NCI-H2227 (cell line): ENCODE measurements around the gene PLIN4.
A peak's percentile ranks its signal among the peaks of the same experiment; 100 is the strongest.
"Not testable (repeated sequence)": the region's sequence is repeated elsewhere in the genome, so short reads cannot be mapped to it uniquely, and the experiment has no call there.

Experiments
- DNase-seq: peaks from one replicate; lab custom pipeline; 2025; ENCODE audit not compliant: unreplicated experiment; lab: John Stamatoyannopoulos, UW

The PLIN4 gene

GRCh38 chr19:4527377-4527776 is 9.1 kb upstream of the PLIN4 start:
- DNase-seq, result not testable (repeated sequence)

GRCh38 chr19:4525563-4526002 is 7.3 kb upstream of the PLIN4 start:
- DNase-seq, result no peak

DNA sequence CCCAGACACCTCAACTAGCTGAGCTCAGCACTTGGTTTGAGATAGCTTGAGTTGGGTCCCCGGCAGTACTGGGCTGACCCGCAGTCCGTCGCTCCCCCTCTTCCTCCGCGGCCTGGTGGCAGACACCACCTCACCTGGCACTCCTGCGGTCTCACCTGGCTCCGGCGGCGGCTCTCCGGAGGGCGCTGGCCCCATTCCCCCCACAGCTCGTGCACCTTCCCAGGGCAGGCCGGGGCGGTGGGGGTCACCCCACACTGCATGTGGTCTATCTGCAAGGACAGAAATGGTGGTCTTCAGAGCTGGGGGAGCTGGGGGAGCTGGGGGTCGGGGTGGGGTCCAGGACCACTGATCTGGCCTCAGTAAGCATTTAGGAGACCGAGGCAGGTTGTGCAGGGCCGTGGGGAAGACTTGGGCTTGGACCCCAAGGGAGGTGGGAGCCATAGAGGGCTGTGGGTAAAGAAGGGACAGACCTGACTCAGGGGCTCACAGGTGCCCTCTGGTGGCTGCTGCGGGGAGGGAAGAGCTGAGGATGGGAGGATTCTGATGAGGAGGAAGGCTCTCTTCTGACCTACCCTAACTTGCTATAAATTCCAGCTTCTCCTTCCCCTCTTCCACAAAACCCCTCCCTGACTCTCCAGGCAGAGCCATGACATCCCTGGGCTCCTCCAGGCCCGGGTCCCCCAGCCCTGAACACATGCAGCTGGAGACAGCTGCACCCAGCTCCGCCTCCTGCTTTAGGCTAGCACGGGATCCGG is 6.7 kb upstream of the PLIN4 start:
- peak; percentile 22 for DNase-seq

- no peak for DNase-seq
These were observed 5.2 kb upstream of the PLIN4 start for GRCh38 chr19:4523306-4524110.

DNA sequence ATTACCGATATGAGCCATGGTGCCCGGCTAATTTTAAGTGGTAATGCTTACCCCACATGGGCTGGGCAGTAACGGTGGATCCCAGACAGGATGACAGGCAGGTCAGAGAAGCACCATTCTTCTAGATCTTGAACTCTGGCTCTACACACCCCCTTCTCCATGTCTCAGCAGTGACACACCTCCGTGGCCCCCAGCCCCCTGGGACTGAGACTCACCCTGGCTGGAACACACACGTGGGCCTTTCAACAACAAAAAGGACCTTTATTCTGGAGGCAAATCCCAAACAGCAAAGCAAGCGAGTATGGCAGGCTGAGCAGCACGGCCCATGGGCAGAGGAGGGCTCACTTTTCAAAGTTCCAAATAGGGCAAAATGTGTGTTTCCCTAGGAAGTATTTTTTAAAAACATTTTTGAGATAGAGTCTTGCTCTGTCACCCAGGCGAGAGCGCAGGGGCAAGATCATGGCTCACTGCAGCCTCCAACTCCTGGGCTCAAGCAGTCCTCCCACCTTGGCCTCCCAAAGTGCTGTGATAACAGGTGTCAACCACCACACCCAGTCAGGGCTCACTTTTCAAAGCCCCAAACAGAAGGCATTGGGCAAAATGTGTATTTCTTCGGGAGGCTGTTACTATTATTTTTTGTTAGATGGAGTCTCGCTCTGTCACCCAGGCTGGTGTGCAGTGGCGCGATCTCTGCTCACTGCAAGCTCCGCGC is 4.2 kb upstream of the PLIN4 start:
- no peak for DNase-seq

DNA sequence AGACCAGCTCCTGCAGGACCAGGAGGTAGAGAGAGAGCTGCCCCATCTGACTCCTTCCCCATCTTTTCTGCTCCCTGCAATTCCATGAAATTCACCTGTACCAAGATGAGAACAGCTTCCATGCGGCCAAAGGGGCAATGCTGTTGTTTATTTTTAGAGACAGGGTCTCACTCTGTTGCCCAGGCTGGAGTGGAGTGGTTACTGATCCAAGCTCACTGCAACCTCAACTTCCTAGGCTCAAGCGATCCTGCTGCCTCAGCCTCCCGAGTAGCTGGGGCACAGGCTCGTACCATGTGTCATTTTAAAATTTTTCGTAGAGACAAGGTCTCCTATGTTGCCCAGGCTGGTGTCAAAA is 3.6 kb upstream of the PLIN4 start:
- no peak for DNase-seq

DNA sequence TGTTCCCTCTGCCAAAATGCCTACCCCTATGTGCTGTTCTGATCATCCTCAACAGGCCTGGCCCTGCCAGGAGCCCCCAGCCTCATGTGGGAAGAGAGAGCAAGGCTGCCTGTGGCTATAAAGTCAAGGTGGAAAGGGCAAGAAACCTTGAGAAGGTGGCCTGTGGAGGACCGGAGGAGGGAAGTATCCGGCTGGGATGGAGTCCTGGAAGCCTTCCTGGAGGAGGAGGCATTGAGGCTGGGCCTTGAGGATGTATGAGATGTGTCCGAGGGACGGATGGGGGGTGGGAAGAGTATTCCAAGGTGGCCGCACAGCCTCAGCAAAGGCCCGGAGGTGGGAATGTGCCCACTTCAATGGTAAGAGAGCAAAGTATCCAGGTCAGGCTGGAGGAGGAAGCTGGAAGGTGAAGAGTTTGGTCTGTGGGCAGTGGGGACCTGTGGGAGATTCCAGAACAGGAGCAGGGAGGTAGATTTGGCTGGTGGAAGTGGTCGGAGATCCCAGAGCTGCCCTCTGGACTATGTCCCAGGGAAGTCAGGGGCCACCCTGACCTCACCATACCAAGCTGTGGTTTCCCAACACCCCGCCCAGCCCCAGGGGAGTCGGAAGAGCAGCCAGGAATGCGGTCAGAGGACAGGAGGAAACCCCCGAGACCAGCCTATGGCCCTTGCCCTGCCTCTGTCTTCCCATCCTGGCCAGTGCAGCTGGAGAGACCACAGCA is 3.0 kb upstream of the PLIN4 start:
- no peak for DNase-seq

- no peak for DNase-seq
These were observed 1.4 kb upstream of the PLIN4 start for GRCh38 chr19:4519521-4520277.

- no peak for DNase-seq
These were observed 848 bp upstream of the PLIN4 start for GRCh38 chr19:4519172-4519496.

GRCh38 chr19:4517451-4518057 is 732 bp downstream of the PLIN4 start:
- no peak for DNase-seq

DNA sequence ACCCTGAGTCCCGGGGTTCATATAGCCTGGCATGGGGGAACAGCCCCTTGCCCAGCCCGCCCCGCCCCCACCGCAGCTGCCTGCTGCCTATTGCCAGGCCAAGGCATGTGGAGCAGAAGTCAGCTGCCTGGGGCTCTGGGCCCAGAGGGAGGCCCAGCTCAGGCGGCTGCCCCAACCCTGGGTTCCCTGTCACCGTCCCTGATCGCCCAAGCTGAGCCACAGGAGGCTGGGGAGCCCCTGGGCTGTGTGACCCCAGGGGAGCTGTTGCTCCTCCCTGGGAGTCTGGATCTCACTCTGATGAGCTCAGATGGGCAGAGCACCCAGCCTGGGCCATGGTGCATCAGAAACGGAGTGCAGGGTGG is 1.4 kb downstream of the PLIN4 start:
- no peak for DNase-seq

DNA sequence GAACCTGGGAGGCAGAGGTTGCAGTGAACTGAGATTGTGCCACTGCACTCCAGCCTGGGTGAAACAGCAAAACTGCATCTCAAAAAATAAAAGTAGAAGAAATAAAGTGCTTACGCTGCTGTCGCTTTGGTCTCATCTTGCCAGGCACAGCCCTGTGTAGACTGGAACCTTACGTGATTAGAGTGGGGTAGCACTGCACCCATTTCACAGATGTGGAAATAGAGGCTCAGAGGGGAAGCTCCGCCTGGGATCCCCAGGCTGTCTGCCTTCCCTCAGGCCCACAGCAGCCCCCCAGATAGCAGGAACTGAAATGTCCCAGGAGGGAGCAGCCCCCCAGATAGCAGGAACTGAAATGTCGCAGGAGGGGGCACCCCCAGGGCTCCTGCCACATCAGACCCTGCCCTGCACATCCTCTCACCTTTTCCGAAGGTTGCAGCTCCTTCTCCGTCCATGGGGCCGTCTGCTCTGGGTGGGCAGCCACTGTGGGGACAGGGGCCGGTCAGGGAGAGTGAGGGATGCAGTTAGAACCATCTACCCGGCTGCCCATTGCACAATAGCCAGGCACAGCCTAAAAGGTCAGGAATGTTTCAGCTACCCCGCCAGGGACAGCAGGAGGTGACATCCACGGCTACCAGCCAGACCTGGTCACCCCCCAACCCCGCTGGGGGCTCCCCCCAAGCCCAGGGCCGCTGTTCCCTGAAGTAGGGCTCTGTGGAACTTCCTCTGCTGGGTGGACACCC is 1.9 kb downstream of the PLIN4 start:
- DNase-seq, result no peak

- DNase-seq, result no peak
These were observed 2.6 kb downstream of the PLIN4 start for GRCh38 chr19:4515732-4516131.

DNA sequence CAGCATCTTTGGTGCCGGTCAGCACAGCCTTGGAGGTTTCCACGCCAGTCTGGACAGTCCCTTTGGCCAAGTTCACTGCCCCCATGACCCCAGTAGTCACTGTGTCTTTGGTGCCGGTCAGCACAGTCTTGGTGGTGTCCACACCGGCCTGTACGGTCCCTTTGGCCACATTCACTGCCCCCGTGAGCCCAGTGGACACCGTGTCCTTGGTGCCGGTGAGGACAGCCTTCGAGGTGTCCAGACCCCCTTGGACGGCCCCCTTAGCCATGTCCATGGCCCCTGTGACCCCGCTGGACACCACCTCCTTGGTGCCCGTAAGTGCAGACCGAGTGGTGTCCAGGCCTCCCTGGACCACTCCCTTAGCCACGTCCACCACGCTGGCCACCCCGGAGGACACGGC is 5.0 kb downstream of the PLIN4 start:
- no peak for DNase-seq

GRCh38 chr19:4512070-4512469 is 6.2 kb downstream of the PLIN4 start:
- no peak for DNase-seq

DNA sequence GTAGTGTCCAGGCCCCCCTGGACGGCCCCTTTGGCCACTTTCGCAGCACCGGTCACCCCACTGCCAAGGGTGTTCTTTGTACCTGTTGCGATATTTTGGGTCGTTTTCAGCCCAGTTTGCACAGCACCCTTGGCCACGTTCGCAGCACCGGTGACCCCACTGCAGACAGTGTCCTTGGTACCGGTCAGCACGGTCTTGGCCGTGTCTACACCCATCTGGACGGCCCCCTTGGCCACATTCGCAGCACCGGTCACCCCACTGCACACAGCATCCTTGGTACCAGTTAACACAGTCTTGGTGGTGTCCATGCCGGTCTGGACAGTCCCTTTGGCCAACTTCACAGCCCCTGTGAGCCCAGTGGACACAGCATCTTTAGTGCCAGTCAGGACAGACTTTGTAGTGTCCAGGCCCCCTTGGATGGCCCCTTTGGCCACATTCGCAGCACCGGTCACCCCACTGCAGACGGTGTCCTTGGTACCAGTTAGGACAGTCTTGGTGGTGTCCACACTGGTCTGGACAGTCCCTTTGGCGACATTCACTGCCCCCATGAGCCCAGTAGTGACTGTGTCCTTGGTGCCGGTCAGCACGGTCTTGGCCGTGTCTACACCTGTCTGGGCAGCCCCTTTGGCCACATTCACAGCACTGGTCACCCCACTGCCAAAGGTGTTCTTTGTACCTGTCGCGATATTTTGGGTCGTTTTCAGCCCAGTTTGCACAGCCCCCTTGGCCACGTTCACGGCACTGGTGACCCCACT is 6.8 kb downstream of the PLIN4 start:
- no peak for DNase-seq

GRCh38 chr19:4510435-4511255 is 7.6 kb downstream of the PLIN4 start:
- DNase-seq, result no peak

DNA sequence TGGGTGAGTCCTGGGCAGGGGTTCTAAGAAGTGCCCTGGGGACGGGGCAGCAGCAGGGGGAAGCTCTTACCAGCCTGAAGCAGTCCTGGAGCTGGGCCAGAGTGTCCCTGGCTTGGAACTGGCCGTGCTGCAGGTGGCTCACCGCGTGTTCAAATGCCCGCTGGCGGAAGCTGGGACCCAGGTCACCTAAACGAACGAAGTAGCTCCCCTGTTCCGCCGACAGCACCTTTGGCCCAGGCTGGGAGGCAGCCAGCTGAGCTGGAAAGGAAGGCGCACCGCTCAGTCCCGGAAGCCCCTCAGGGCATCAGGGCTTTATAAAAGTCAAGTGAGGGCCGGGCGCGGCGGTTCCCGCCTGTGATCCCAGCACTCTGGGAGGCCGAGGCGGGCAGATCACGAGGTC is 9.6 kb downstream of the PLIN4 start:
- DNase-seq, result no peak
